HL-60 (cell line): Measurements from ENCODE around the gene CBL.

ENCODE experiments used
- TF ChIP-seq, protein P1 (sequence below): IDR thresholded peaks from one replicate; pipeline ENCODE4 v1.5.1; 2011; ENCODE audit warnings: low read length, control low read depth, inconsistent platforms; ENCODE audit not compliant: insufficient read depth
- TF ChIP-seq, protein P2 (sequence below): IDR thresholded peaks from 2 replicates; pipeline ENCODE4 v1.6.1; 2012; ENCODE audit warnings: low read depth; ENCODE audit not compliant: insufficient replicate concordance

DNA sequence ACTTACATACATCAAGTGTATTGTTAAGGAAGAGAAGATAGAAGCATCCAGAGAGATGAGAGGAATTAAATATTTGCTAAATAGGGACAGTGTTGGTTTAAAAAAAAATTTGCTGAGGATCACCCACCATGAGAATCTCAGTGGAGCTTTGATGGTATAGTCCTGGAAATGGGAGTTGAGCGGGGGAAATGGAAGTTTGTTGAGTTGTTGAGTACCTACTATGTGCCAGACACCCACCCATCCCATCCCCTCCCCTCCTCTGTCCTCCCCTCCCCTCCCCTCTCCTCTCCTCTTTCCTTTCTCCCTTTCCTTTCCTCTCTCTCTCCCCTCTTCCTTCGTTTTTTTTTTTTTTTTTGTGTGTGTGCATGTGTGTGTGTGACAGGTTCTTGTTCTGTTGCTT, 145.1 kb downstream of the CBL start:
- TF ChIP-seq, protein P1, sequence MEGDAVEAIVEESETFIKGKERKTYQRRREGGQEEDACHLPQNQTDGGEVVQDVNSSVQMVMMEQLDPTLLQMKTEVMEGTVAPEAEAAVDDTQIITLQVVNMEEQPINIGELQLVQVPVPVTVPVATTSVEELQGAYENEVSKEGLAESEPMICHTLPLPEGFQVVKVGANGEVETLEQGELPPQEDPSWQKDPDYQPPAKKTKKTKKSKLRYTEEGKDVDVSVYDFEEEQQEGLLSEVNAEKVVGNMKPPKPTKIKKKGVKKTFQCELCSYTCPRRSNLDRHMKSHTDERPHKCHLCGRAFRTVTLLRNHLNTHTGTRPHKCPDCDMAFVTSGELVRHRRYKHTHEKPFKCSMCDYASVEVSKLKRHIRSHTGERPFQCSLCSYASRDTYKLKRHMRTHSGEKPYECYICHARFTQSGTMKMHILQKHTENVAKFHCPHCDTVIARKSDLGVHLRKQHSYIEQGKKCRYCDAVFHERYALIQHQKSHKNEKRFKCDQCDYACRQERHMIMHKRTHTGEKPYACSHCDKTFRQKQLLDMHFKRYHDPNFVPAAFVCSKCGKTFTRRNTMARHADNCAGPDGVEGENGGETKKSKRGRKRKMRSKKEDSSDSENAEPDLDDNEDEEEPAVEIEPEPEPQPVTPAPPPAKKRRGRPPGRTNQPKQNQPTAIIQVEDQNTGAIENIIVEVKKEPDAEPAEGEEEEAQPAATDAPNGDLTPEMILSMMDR = no peak
- TF ChIP-seq, protein P2, sequence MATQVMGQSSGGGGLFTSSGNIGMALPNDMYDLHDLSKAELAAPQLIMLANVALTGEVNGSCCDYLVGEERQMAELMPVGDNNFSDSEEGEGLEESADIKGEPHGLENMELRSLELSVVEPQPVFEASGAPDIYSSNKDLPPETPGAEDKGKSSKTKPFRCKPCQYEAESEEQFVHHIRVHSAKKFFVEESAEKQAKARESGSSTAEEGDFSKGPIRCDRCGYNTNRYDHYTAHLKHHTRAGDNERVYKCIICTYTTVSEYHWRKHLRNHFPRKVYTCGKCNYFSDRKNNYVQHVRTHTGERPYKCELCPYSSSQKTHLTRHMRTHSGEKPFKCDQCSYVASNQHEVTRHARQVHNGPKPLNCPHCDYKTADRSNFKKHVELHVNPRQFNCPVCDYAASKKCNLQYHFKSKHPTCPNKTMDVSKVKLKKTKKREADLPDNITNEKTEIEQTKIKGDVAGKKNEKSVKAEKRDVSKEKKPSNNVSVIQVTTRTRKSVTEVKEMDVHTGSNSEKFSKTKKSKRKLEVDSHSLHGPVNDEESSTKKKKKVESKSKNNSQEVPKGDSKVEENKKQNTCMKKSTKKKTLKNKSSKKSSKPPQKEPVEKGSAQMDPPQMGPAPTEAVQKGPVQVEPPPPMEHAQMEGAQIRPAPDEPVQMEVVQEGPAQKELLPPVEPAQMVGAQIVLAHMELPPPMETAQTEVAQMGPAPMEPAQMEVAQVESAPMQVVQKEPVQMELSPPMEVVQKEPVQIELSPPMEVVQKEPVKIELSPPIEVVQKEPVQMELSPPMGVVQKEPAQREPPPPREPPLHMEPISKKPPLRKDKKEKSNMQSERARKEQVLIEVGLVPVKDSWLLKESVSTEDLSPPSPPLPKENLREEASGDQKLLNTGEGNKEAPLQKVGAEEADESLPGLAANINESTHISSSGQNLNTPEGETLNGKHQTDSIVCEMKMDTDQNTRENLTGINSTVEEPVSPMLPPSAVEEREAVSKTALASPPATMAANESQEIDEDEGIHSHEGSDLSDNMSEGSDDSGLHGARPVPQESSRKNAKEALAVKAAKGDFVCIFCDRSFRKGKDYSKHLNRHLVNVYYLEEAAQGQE = no peak
